SJCRH30 (cell line): ENCODE measurements around the gene KLF4. TPM values are rescaled to one million over a fixed set of nuclear protein-coding genes. Genes with fewer than 3 reads are reported as not detected.
"Not testable (repeated sequence)": the region's sequence is repeated elsewhere in the genome, so short reads cannot be mapped to it uniquely, and the experiment has no call there.

Experiments
- DNase-seq, 2 experiments: peaks; one replicate each; pipeline ENCODE4 v3.0.0-alpha.2; 2015 to 2020
- H3K27ac ChIP-seq: fragments of 250-450 bp; sonication (Bioruptor Pico); 2 replicates; pipeline ENCODE4 v1.5.1; 2020; ENCODE audit warnings: mild to moderate bottlenecking, moderate library complexity
- H3K27me3 ChIP-seq: fragments of 250-450 bp; sonication (Bioruptor Pico); 2 replicates; pipeline ENCODE4 v1.5.1; 2020; ENCODE audit warnings: mild to moderate bottlenecking, moderate library complexity
- H3K36me3 ChIP-seq: fragments of 250-450 bp; sonication (Bioruptor Pico); 2 replicates; pipeline ENCODE4 v1.5.1; 2020; ENCODE audit warnings: mild to moderate bottlenecking, moderate library complexity
- H3K4me1 ChIP-seq: fragments of 250-450 bp; sonication (Bioruptor Pico); 2 replicates; pipeline ENCODE4 v1.5.1; 2020; ENCODE audit warnings: mild to moderate bottlenecking, moderate library complexity
- H3K4me3 ChIP-seq: fragments of 250-450 bp; sonication (Bioruptor Pico); 2 replicates; pipeline ENCODE4 v1.5.1; 2020; ENCODE audit warnings: mild to moderate bottlenecking, moderate library complexity
- H3K9me3 ChIP-seq: fragments of 250-450 bp; sonication (Bioruptor Pico); replicated peaks from 2 replicates; pipeline ENCODE4 v1.5.1; 2020; ENCODE audit warnings: mild to moderate bottlenecking, moderate library complexity
- total RNA-seq: library from RNA; depleted of rRNA; stranded (reverse); fragments of >200 nt; shearing (Covaris generic); gene quantifications from 2 replicates; pipeline ENCODE4 v1.2.3, GENCODE V29; 2014; rRNA removed

Gene KLF4
- total RNA-seq, result 3.8 and 3.9 TPM in 2 replicates

GRCh38 chr9:107489687-107490605 is at the start of gene KLF4:
TSS of gene KLF4 (minus strand) at chr9:107489769. CDS start at chr9:107489172, 597 bp downstream.
- Histone ChIP-seq H3K27ac (peak within 1 kb of the TSS; percentile 82), H3K36me3 (no peaks in the 10 kb centered on the region), H3K9me3 (no peaks in the 10 kb centered on the region), H3K4me1 (no peaks in the 10 kb centered on the region), H3K27me3 (no peaks in the 10 kb centered on the region), H3K4me3 (peak within 1 kb of the TSS; percentile 71)
- DNase-seq, result peak; percentile 91 to 97

GRCh38 chr9:107536462-107536861 is 46.9 kb upstream of the KLF4 start:
- Histone ChIP-seq H3K9me3 (no peaks in the 10 kb centered on the region), H3K4me1 (no peaks in the 10 kb centered on the region), H3K4me3 (no peak overlapping the region), H3K36me3 (no peaks in the 10 kb centered on the region), H3K27me3 (no peaks in the 10 kb centered on the region), H3K27ac (no peak overlapping the region)
- DNase-seq, result no peak

GRCh38 chr9:107534510-107535078 is 45.0 kb upstream of the KLF4 start:
- Histone ChIP-seq H3K9me3 (no peaks in the 10 kb centered on the region), H3K27ac (no peak overlapping the region), H3K4me1 (no peaks in the 10 kb centered on the region), H3K36me3 (no peaks in the 10 kb centered on the region), H3K27me3 (no peaks in the 10 kb centered on the region), H3K4me3 (no peak overlapping the region)
- no peak for DNase-seq

- H3K27me3 ChIP-seq, result no peaks in the 10 kb centered on the region
- H3K4me3 ChIP-seq, result no peak overlapping the region
Measured at GRCh38 chr9:107530679-107531078, 41.1 kb upstream of the KLF4 start.

GRCh38 chr9:107528686-107529085 is 39.1 kb upstream of the KLF4 start:
- no peaks in the 10 kb centered on the region for H3K36me3 ChIP-seq

More at GRCh38 chr9:107530679-107531078, 41.1 kb upstream of the KLF4 start:
- H3K9me3 ChIP-seq, result no peaks in the 10 kb centered on the region
- H3K4me1 ChIP-seq, result no peaks in the 10 kb centered on the region
- no peaks in the 10 kb centered on the region for H3K36me3 ChIP-seq
- no peak overlapping the region for H3K27ac ChIP-seq
- no peak for DNase-seq

GRCh38 chr9:107523539-107523938 is 34.0 kb upstream of the KLF4 start:
- Histone ChIP-seq H3K27me3 (no peaks in the 10 kb centered on the region), H3K36me3 (no peaks in the 10 kb centered on the region), H3K9me3 (no peaks in the 10 kb centered on the region), H3K4me3 (no peak overlapping the region), H3K27ac (no peak overlapping the region), H3K4me1 (no peaks in the 10 kb centered on the region)
- DNase-seq, result no peak

More at GRCh38 chr9:107528686-107529085, 39.1 kb upstream of the KLF4 start:
- Histone ChIP-seq H3K27me3 (no peaks in the 10 kb centered on the region), H3K4me3 (no peak overlapping the region), H3K27ac (no peak overlapping the region), H3K4me1 (no peaks in the 10 kb centered on the region), H3K9me3 (no peaks in the 10 kb centered on the region)
- no peak for DNase-seq

GRCh38 chr9:107520186-107520585 is 30.6 kb upstream of the KLF4 start:
- Histone ChIP-seq H3K27ac (no peak overlapping the region), H3K27me3 (no peaks in the 10 kb centered on the region), H3K9me3 (no peaks in the 10 kb centered on the region), H3K4me3 (no peak overlapping the region), H3K36me3 (no peaks in the 10 kb centered on the region), H3K4me1 (no peaks in the 10 kb centered on the region)
- no peak for DNase-seq

- H3K36me3 ChIP-seq, result no peaks in the 10 kb centered on the region
- no peaks in the 10 kb centered on the region for H3K9me3 ChIP-seq
- no peak overlapping the region for H3K4me3 ChIP-seq
- no peak overlapping the region for H3K27ac ChIP-seq
- H3K27me3 ChIP-seq, result no peaks in the 10 kb centered on the region
- DNase-seq, result no peak
- H3K4me1 ChIP-seq, result no peaks in the 10 kb centered on the region
Measured at GRCh38 chr9:107518037-107518807, 28.7 kb upstream of the KLF4 start.

GRCh38 chr9:107513464-107514100 is 24.0 kb upstream of the KLF4 start:
- Histone ChIP-seq H3K9me3 (no peaks in the 10 kb centered on the region), H3K4me1 (no peaks in the 10 kb centered on the region), H3K27me3 (no peaks in the 10 kb centered on the region), H3K4me3 (no peak overlapping the region), H3K36me3 (no peaks in the 10 kb centered on the region), H3K27ac (no peak overlapping the region)
- DNase-seq, result no peak

GRCh38 chr9:107504585-107505455 is 15.3 kb upstream of the KLF4 start:
- no peaks in the 10 kb centered on the region for H3K4me1 ChIP-seq
- no peak overlapping the region for H3K27ac ChIP-seq
- no peaks in the 10 kb centered on the region for H3K9me3 ChIP-seq
- no peak for DNase-seq
- H3K27me3 ChIP-seq, result no peaks in the 10 kb centered on the region
- no peak overlapping the region for H3K4me3 ChIP-seq
- H3K36me3 ChIP-seq, result no peaks in the 10 kb centered on the region

- Histone ChIP-seq H3K27me3 (no peaks in the 10 kb centered on the region), H3K9me3 (no peaks in the 10 kb centered on the region), H3K36me3 (no peaks in the 10 kb centered on the region), H3K4me1 (no peaks in the 10 kb centered on the region), H3K27ac (no peak overlapping the region), H3K4me3 (no peak overlapping the region)
- no peak for DNase-seq
Measured at GRCh38 chr9:107502464-107502863, 12.9 kb upstream of the KLF4 start.

- H3K4me1 ChIP-seq, H3K27ac ChIP-seq, DNase-seq, H3K27me3 ChIP-seq, H3K9me3 ChIP-seq, H3K4me3 ChIP-seq, H3K36me3 ChIP-seq: not testable (repeated sequence)
Measured at GRCh38 chr9:107500421-107501200, 11.0 kb upstream of the KLF4 start.

- no peak overlapping the region for H3K4me3 ChIP-seq
- H3K9me3 ChIP-seq, result no peaks in the 10 kb centered on the region
- no peaks in the 10 kb centered on the region for H3K27me3 ChIP-seq
- no peak overlapping the region for H3K27ac ChIP-seq
- H3K36me3 ChIP-seq, result no peaks in the 10 kb centered on the region
- DNase-seq, result no peak
- no peaks in the 10 kb centered on the region for H3K4me1 ChIP-seq
Measured at GRCh38 chr9:107496976-107497375, 7.4 kb upstream of the KLF4 start.
